ENCODE results near the gene KCNN2. TPM values are rescaled to one million over a fixed set of nuclear protein-coding genes. Genes with fewer than 3 reads are reported as not detected.

KCNN2 gene
- polyA plus RNA-seq, 1 donor from 2014 or later: 1.0 TPM

DNA sequence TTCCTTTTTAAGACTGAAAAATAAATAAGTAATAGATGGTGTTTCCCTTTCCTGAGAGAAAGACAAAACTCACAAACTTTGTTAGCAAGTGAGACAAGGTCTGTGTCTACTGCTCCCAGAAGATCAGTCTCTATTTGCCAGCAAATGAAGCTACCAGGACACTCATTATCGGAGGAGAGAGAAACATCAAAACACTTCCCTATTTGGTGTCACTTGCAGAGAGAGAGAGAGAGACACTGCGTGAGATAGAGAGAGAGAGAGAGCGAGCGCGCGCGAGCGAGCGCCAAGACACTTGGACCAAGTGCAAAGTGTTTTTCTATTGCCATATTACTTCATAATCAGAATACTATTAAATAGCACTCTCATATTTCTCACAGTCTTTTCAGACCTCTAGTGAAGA lies 142.7 kb downstream of the KCNN2 start:
- TF ChIP-seq, protein P1, sequence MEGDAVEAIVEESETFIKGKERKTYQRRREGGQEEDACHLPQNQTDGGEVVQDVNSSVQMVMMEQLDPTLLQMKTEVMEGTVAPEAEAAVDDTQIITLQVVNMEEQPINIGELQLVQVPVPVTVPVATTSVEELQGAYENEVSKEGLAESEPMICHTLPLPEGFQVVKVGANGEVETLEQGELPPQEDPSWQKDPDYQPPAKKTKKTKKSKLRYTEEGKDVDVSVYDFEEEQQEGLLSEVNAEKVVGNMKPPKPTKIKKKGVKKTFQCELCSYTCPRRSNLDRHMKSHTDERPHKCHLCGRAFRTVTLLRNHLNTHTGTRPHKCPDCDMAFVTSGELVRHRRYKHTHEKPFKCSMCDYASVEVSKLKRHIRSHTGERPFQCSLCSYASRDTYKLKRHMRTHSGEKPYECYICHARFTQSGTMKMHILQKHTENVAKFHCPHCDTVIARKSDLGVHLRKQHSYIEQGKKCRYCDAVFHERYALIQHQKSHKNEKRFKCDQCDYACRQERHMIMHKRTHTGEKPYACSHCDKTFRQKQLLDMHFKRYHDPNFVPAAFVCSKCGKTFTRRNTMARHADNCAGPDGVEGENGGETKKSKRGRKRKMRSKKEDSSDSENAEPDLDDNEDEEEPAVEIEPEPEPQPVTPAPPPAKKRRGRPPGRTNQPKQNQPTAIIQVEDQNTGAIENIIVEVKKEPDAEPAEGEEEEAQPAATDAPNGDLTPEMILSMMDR (IDR thresholded peaks at IDR 0.05; ENCODE audit: poor library complexity, severe bottlenecking): no peak
- TF ChIP-seq, protein P2, sequence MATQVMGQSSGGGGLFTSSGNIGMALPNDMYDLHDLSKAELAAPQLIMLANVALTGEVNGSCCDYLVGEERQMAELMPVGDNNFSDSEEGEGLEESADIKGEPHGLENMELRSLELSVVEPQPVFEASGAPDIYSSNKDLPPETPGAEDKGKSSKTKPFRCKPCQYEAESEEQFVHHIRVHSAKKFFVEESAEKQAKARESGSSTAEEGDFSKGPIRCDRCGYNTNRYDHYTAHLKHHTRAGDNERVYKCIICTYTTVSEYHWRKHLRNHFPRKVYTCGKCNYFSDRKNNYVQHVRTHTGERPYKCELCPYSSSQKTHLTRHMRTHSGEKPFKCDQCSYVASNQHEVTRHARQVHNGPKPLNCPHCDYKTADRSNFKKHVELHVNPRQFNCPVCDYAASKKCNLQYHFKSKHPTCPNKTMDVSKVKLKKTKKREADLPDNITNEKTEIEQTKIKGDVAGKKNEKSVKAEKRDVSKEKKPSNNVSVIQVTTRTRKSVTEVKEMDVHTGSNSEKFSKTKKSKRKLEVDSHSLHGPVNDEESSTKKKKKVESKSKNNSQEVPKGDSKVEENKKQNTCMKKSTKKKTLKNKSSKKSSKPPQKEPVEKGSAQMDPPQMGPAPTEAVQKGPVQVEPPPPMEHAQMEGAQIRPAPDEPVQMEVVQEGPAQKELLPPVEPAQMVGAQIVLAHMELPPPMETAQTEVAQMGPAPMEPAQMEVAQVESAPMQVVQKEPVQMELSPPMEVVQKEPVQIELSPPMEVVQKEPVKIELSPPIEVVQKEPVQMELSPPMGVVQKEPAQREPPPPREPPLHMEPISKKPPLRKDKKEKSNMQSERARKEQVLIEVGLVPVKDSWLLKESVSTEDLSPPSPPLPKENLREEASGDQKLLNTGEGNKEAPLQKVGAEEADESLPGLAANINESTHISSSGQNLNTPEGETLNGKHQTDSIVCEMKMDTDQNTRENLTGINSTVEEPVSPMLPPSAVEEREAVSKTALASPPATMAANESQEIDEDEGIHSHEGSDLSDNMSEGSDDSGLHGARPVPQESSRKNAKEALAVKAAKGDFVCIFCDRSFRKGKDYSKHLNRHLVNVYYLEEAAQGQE (IDR thresholded peaks at IDR 0.05; ENCODE audit: borderline replicate concordance): no peak
- TF ChIP-seq RAD21 (conservative IDR thresholded peaks at IDR 0.05): no peak
- no peak for TF ChIP-seq MXI1 (conservative IDR thresholded peaks at IDR 0.05; ENCODE audit: poor library complexity, severe bottlenecking)
- no peak for TF ChIP-seq POLR2AphosphoS5 (IDR thresholded peaks at IDR 0.05)
- Histone ChIP-seq H3K27ac (ENCODE audit: low read length) (no peak overlapping the region), H3K9ac (ENCODE audit: low read length) (no peak overlapping the region), H2AFZ (ENCODE audit: low read depth, low read length) (no peak overlapping the region), H3K36me3 (ENCODE audit: insufficient read depth, low read length) (no peaks in the 10 kb centered on the region), H3K9me3 (ENCODE audit: low read length) (no peaks in the 10 kb centered on the region), H4K20me1 (ENCODE audit: insufficient read depth) (no peaks in the 10 kb centered on the region), H3K4me2 (ENCODE audit: low read length) (no peak overlapping the region), H3K79me2 (replicated peaks; ENCODE audit: insufficient read depth, low read length) (no peaks in the 10 kb centered on the region), H3K27me3 (ENCODE audit: insufficient read depth, low read depth, low read length) (no peaks in the 10 kb centered on the region), H3F3A (ENCODE audit: insufficient read depth, low read length, poor library complexity, severe bottlenecking) (no peaks in the 10 kb centered on the region), H3K4me3 (ENCODE audit: low read length) (no peak overlapping the region), H3K9me2 (ENCODE audit: insufficient read depth, low read length) (no peaks in the 10 kb centered on the region)

DNA sequence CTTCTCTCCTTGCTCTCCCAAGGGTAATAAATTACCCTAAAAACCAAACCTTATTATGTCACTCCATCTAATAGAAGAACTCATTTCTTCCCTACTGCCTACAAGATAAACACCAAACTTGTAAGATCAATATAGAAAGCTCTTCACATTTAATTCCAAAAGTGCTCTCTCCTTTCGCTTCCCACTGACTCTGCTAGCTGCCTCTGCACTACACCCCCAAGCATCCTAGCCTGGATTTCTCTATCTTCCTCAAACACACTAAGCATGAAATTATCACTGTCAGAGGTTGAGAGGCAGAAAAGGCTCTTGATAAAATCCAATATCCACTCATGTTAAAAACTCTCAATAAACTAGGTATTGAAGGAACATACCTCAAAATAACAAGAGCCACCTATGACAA lies 162.4 kb downstream of the KCNN2 start:
- Histone ChIP-seq H3K4me3 (ENCODE audit: low read length) (no peak overlapping the region), H3K27ac (ENCODE audit: low read length) (no peak overlapping the region), H3K9ac (ENCODE audit: low read length) (no peak overlapping the region), H3K27me3 (ENCODE audit: insufficient read depth, low read depth, low read length) (no peaks in the 10 kb centered on the region), H4K20me1 (ENCODE audit: insufficient read depth) (no peaks in the 10 kb centered on the region), H3K4me2 (ENCODE audit: low read length) (no peak overlapping the region), H3K36me3 (ENCODE audit: insufficient read depth, low read length) (no peaks in the 10 kb centered on the region), H3K9me3 (ENCODE audit: low read length) (no peaks in the 10 kb centered on the region), H3F3A (ENCODE audit: insufficient read depth, low read length, poor library complexity, severe bottlenecking) (no peaks in the 10 kb centered on the region), H2AFZ (ENCODE audit: low read depth, low read length) (no peak overlapping the region), H3K79me2 (replicated peaks; ENCODE audit: insufficient read depth, low read length) (no peaks in the 10 kb centered on the region), H3K9me2 (ENCODE audit: insufficient read depth, low read length) (no peaks in the 10 kb centered on the region)
- TF ChIP-seq POLR2AphosphoS5 (IDR thresholded peaks at IDR 0.05): no peak
- TF ChIP-seq, protein P2 (IDR thresholded peaks at IDR 0.05; ENCODE audit: borderline replicate concordance): no peak
- TF ChIP-seq, protein P1 (IDR thresholded peaks at IDR 0.05; ENCODE audit: poor library complexity, severe bottlenecking): no peak
- no peak for TF ChIP-seq EP300 (conservative IDR thresholded peaks at IDR 0.05; ENCODE audit: poor library complexity, severe bottlenecking)
